ENCODE measurements around the gene CNOT11.
"Not testable (repeated sequence)": the region's sequence is repeated elsewhere in the genome, so short reads cannot be mapped to it uniquely, and the experiment has no call there.

CNOT11 gene

GRCh38 chr2:101248756-101249155 is 3.9 kb upstream of the CNOT11 start:
- DNase-seq: not testable (repeated sequence)

- DNase-seq: no peak
Observed at GRCh38 chr2:101249826-101250225, 2.9 kb upstream of the CNOT11 start.

- DNase-seq: not testable (repeated sequence)
Observed at GRCh38 chr2:101251246-101251781, 1.4 kb upstream of the CNOT11 start.

GRCh38 chr2:101251844-101252407 is 760 bp upstream of the CNOT11 start:
- no peak for DNase-seq

GRCh38 chr2:101253013-101253702 is 472 bp downstream of the CNOT11 start:
- peak; percentile 76 for DNase-seq

GRCh38 chr2:101253703-101254450 is 1.2 kb downstream of the CNOT11 start:
- DNase-seq: no peak

- DNase-seq: no peak
Observed at GRCh38 chr2:101255501-101255900, 2.8 kb downstream of the CNOT11 start.

GRCh38 chr2:101256316-101256715 is 3.6 kb downstream of the CNOT11 start:
- no peak for DNase-seq

- no peak for DNase-seq
Observed at GRCh38 chr2:101258804-101259203, 6.1 kb downstream of the CNOT11 start.

GRCh38 chr2:101262142-101262541 is 9.5 kb downstream of the CNOT11 start:
- no peak for DNase-seq

- no peak for DNase-seq
Observed at GRCh38 chr2:101263377-101263800, 10.7 kb downstream of the CNOT11 start.

- DNase-seq: peak; percentile 34
Observed at GRCh38 chr2:101264360-101264939, 11.8 kb downstream of the CNOT11 start.

GRCh38 chr2:101265893-101266499 is 13.3 kb downstream of the CNOT11 start:
- DNase-seq: no peak

- DNase-seq: no peak
Observed at GRCh38 chr2:101267671-101268656, 15.3 kb downstream of the CNOT11 start.

GRCh38 chr2:101270700-101271259 is 18.1 kb downstream of the CNOT11 start:
- DNase-seq: no peak

GRCh38 chr2:101272045-101272784 is 19.5 kb downstream of the CNOT11 start:
- peak; percentile 85 for DNase-seq

GRCh38 chr2:101273056-101273455 is 20.4 kb downstream of the CNOT11 start:
- no peak for DNase-seq

- DNase-seq: no peak
Observed at GRCh38 chr2:101274142-101274541, 21.5 kb downstream of the CNOT11 start.

- no peak for DNase-seq
Observed at GRCh38 chr2:101277111-101277510, 24.4 kb downstream of the CNOT11 start.

- no peak for DNase-seq
Observed at GRCh38 chr2:101278925-101279324, 26.2 kb downstream of the CNOT11 start.

GRCh38 chr2:101281482-101281881 is 28.8 kb downstream of the CNOT11 start:
- DNase-seq: no peak
